GM23248 (cell line): ENCODE measurements around the gene KIF17. TPM values are rescaled to one million over a fixed set of nuclear protein-coding genes. Genes with fewer than 3 reads are reported as not detected.

ENCODE experiments used
- DNase-seq: peaks from one replicate; pipeline ENCODE4 v3.0.0-alpha.2; 2015
- H2AFZ ChIP-seq: fragments of 200-600 bp; sonication (generic); 2 replicates; pipeline ENCODE4 v1.6.1; 2016; ENCODE audit warnings: antibody characterized with exemption
- H3F3A ChIP-seq: fragments of 200-600 bp; sonication (generic); 2 replicates; pipeline ENCODE4 v1.6.1; 2016; ENCODE audit warnings: mild to moderate bottlenecking, antibody characterized with exemption, mixed run types; ENCODE audit not compliant: insufficient read depth
- H3K27ac ChIP-seq: fragments of 200-600 bp; sonication (generic); 2 replicates; pipeline ENCODE4 v1.5.1; 2016; ENCODE audit warnings: mild to moderate bottlenecking
- H3K27me3 ChIP-seq: fragments of 200-600 bp; sonication (generic); replicated peaks from 2 replicates; pipeline ENCODE4 v1.6.1; 2016; ENCODE audit warnings: mild to moderate bottlenecking; ENCODE audit not compliant: insufficient read depth
- H3K36me3 ChIP-seq: fragments of 200-600 bp; sonication (generic); 2 replicates; pipeline ENCODE4 v1.6.1; 2016; ENCODE audit warnings: low read depth, mild to moderate bottlenecking
- H3K4me1 ChIP-seq: fragments of 200-600 bp; sonication (generic); 2 replicates; pipeline ENCODE4 v1.6.1; 2016; ENCODE audit warnings: mild to moderate bottlenecking; ENCODE audit not compliant: insufficient read depth
- H3K4me2 ChIP-seq: fragments of 200-600 bp; sonication (generic); one replicate; pipeline ENCODE4 v1.6.1; 2016; ENCODE audit warnings: mild to moderate bottlenecking; ENCODE audit not compliant: unreplicated experiment
- H3K4me3 ChIP-seq: fragments of 200-600 bp; sonication (generic); 2 replicates; pipeline ENCODE4 v1.5.1; 2016; ENCODE audit warnings: mild to moderate bottlenecking
- H3K79me2 ChIP-seq: fragments of 200-600 bp; sonication (generic); 2 replicates; pipeline ENCODE4 v1.6.1; 2016; ENCODE audit warnings: mild to moderate bottlenecking; ENCODE audit not compliant: insufficient read depth
- H3K9ac ChIP-seq: fragments of 200-600 bp; sonication (generic); 2 replicates; pipeline ENCODE4 v1.6.1; 2016; ENCODE audit warnings: mild to moderate bottlenecking
- H3K9me2 ChIP-seq: fragments of 200-600 bp; sonication (generic); 2 replicates; pipeline ENCODE4 v1.6.1; 2016; ENCODE audit warnings: mixed run types, mild to moderate bottlenecking, moderate library complexity; ENCODE audit not compliant: insufficient read depth
- H3K9me3 ChIP-seq: fragments of 200-600 bp; sonication (generic); one replicate; pipeline ENCODE4 v1.6.1; 2017; ENCODE audit warnings: low read depth
- H4K20me1 ChIP-seq: fragments of 200-600 bp; sonication (generic); 2 replicates; pipeline ENCODE4 v1.6.0; 2016; ENCODE audit not compliant: insufficient read depth
- EZH2 ChIP-seq: fragments of 200-600 bp; sonication (generic); IDR thresholded peaks from 2 replicates; pipeline ENCODE4 v1.6.1; 2018; ENCODE audit warnings: antibody characterized with exemption, mild to moderate bottlenecking; ENCODE audit not compliant: insufficient read depth, poor library complexity, severe bottlenecking
- EZH2phosphoT487 ChIP-seq: fragments of 200-600 bp; sonication (generic); IDR thresholded peaks from 2 replicates; pipeline ENCODE4 v1.6.1; 2018; ENCODE audit warnings: antibody characterized with exemption, moderate library complexity, mild to moderate bottlenecking, low read depth; ENCODE audit not compliant: insufficient read depth
- WGBS, 2 experiments: methylation state at CpG; one replicate each; pipeline ENCODE4 v1.1.6; 2015 to 2017; ENCODE audit warnings: low lambda C conversion rate in 2 of 2, low coverage in 1 of 2; ENCODE audit errors: missing lambda C conversion rate in 2 of 2; 5-methylcytosine and 5-hydroxymethylcytosine counted together
- in situ Hi-C: fragments of 300-500 bp; cut with MboI; formaldehyde crosslinking; loops from 2 replicates; pipeline ENCODE4 v1.15.0; 2020
- polyA plus RNA-seq: library from polyadenylated mRNA; unstranded; fragments of >200 nt; fragmentation: Nextera tagmentation; extraction: Ambion mirVana; gene quantifications from 2 replicates; pipeline ENCODE4 v1.2.1, GENCODE V29; 2016
- total RNA-seq: library from RNA; depleted of rRNA; stranded (reverse); fragments of >200 nt; shearing (Covaris generic); gene quantifications from 2 replicates; pipeline ENCODE4 v1.2.3, GENCODE V29; 2014

The KIF17 gene
- total and polyA plus RNA-seq, 2 experiments from 2014 or later = 0.11 to 0.31 TPM

DNA sequence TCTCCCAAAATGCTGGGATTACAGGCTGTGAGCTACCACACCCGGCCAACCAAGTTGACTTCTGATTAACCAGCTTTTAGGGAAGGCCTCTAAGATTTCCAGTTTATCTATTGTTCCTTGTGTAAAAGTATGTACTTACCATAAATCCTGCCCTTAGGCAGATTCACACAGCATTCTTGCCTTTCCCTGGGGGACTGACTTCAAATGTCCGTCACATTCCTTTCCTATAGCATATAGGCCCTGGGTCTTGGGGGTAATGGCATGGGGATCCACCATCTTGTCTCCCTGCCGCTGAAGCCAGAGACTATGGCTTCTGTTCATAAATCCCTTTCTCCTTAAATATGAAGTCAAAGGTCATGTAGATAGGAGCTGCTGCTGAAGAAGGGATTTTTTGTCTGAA, 85.4 kb downstream of the KIF17 start:
- no peak for DNase-seq
- WGBS, 2 experiments = 97 to 99% methylated on average over 3 of the region's 3 CpGs
- peaks cover 17% of the 10 kb centered on the region; the same call in 1 of the 2 replicates for H3K4me1 ChIP-seq
- H3K27me3 ChIP-seq = no peaks in the 10 kb centered on the region
- TF ChIP-seq EZH2 = no peak
- no peak for TF ChIP-seq EZH2phosphoT487
- H3F3A ChIP-seq = 0 out of 2 replicates have a peak, but pooled peaks cover 7% of the 10 kb centered on the region
- peaks cover 30% of the 10 kb centered on the region for H3K79me2 ChIP-seq
- H3K36me3 ChIP-seq = no peaks in the 10 kb centered on the region
- no peaks in the 10 kb centered on the region for H3K9me2 ChIP-seq
- no peaks in the 10 kb centered on the region for H3K9me3 ChIP-seq
- H3K27ac ChIP-seq = no peak overlapping the region
- H3K4me2 ChIP-seq = no peak overlapping the region
- H3K4me3 ChIP-seq = no peak overlapping the region
- no peak overlapping the region for H2AFZ ChIP-seq
- in situ Hi-C loops = no loop called here
- H4K20me1 ChIP-seq = no peaks in the 10 kb centered on the region
- no peak overlapping the region for H3K9ac ChIP-seq

DNA sequence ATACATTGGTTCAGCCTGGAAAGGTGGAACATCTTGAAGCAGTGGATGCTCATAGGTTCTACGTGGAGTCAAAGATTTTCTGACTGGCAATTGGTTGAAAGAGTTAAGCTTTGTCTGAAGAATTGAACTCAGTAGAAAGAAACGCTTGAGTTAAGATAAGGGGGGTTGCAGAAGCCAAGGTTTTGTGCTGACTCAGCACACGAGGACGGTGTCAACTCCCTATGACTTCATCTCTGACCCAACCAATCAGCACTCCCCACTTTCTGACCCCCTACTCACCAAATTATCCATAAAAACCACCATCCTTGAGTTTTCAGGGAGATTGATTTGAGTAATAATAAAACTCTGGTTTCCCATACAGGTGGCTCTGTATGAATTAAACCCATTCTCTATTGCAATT, 87.1 kb downstream of the KIF17 start:
- no peak for TF ChIP-seq EZH2
- no peak for TF ChIP-seq EZH2phosphoT487
- Histone ChIP-seq H4K20me1 (no peaks in the 10 kb centered on the region), H3K27ac (no peak overlapping the region), H3K4me3 (no peak overlapping the region), H3K9me2 (no peaks in the 10 kb centered on the region), H3K36me3 (no peaks in the 10 kb centered on the region), H3K4me1 (peaks cover 15% of the 10 kb centered on the region; the same call in 1 of the 2 replicates), H3K9me3 (no peaks in the 10 kb centered on the region), H3K4me2 (no peak overlapping the region), H2AFZ (no peak overlapping the region), H3F3A (0 out of 2 replicates have a peak, but pooled peaks cover 7% of the 10 kb centered on the region), H3K27me3 (no peaks in the 10 kb centered on the region), H3K79me2 (peaks cover 19% of the 10 kb centered on the region), H3K9ac (no peak overlapping the region)
- no peak for DNase-seq
- WGBS, 2 experiments = 33 to 36% methylated on average over 4 of the region's 4 CpGs
- in situ Hi-C loops = no loop called here

DNA sequence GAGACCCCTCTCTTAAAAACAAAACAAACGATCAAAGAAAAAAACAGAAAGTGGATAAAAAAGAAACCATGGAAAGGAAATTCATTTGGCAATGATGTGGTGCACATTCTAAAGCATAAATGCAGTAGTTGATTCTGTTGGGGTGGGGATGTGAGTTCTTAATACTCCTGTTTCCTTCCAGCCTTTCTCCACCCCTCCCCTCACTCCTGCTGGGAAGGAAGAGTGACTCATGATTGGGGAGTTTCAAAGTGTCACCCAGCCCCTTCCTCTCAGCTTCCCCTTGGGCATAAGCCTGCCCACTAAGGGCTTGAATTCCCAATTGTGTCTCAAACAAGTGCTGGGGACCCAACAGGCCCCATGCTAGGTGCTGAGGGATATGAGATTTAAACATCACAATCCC, 91.3 kb downstream of the KIF17 start:
- Histone ChIP-seq H3K9me3 (no peaks in the 10 kb centered on the region), H3K27ac (no peak overlapping the region), H3K4me3 (no peak overlapping the region), H3K4me1 (no peaks in the 10 kb centered on the region; the same call in 1 of the 2 replicates), H3K9ac (no peak overlapping the region), H2AFZ (peak overlapping the region; percentile 24; the same call in 1 of the 2 replicates), H3K27me3 (no peaks in the 10 kb centered on the region), H3K4me2 (no peak overlapping the region), H3K9me2 (no peaks in the 10 kb centered on the region), H3K36me3 (no peaks in the 10 kb centered on the region), H3K79me2 (no peaks in the 10 kb centered on the region), H4K20me1 (no peaks in the 10 kb centered on the region), H3F3A (no peaks in the 10 kb centered on the region)
- in situ Hi-C loops = no loop called here
- TF ChIP-seq EZH2 = no peak
- 38 to 54% methylated on average over 1 of the region's 1 CpG for WGBS, 2 experiments
- no peak for DNase-seq

DNA sequence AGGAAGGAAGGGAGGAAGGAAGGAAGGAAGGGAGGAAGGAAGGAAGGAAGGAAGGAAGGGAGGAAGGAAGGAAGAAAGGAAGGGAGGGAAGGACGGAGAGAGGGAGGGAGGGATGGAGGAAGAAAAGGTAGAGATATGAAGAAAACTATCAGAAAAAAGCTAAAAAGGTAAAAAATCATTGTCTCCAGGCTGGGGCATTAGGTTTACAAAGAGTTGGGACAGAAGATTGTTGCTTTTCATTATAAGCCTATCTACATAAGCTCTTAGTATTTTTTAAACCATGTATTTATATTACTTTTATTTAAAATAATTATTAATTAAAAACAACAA, 91.7 kb downstream of the KIF17 start:
- Histone ChIP-seq H2AFZ (no peak overlapping the region), H3K9ac (no peak overlapping the region), H3K27ac (no peak overlapping the region), H3K4me2 (no peak overlapping the region), H3F3A (no peaks in the 10 kb centered on the region), H3K9me2 (no peaks in the 10 kb centered on the region), H3K36me3 (no peaks in the 10 kb centered on the region), H4K20me1 (no peaks in the 10 kb centered on the region), H3K27me3 (no peaks in the 10 kb centered on the region), H3K4me1 (no peaks in the 10 kb centered on the region; the same call in 1 of the 2 replicates), H3K9me3 (no peaks in the 10 kb centered on the region), H3K4me3 (no peak overlapping the region), H3K79me2 (no peaks in the 10 kb centered on the region)
- DNase-seq = no peak
- in situ Hi-C loops = no loop called here
- TF ChIP-seq EZH2 (no peak), EZH2phosphoT487 (no peak)
- WGBS, 2 experiments = 86 to 100% methylated on average over 1 of the region's 1 CpG
